Right lobe of liver (tissue), 4 donors: Measurements from ENCODE around the gene TOMM34.

Source experiments
- POLR2A ChIP-seq: fragments of 450-650 bp; IDR thresholded peaks from one replicate; pipeline ENCODE4 v1.6.1; 2017; ENCODE audit warnings: antibody characterized with exemption, mild to moderate bottlenecking
- TF ChIP-seq, protein P1 (sequence below), 4 donors: fragments of 200-600 bp in 3 of 4; fragments of 450-650 bp in 1 of 4; IDR thresholded peaks; one replicate each; pipeline versions ENCODE4 v1.5.1 to v1.8.0; 2016 to 2022; ENCODE audit warnings: antibody characterized with exemption in 4 of 4, mild to moderate bottlenecking in 2 of 4
- donor health status: DM: no; HTN: no; CAD: no.
- donor health status: DM: no; HTN: no; CAD: no.
- donor health status: DM: no; HTN: yes; CAD: no.

DNA sequence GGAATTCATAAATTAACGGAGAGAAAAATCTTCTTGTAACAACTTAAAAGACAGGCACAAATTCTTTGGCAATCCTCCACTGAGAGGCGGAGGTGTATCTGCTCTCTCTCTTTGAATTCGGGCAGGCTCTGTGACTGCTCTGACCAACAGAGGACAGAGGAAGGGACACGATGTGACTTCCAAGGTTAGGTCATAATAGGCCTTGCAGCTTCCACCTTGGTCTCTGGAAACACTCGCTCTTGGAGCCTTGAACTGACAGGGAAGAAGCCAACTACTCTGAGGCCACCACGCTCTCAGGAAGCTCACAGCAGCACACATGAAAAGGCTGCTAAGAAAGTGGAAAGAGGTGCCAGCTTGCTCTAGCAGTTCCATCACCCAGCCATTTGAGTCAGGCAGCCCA is 14.9 kb downstream of the TOMM34 start:
- TF ChIP-seq, protein P1, sequence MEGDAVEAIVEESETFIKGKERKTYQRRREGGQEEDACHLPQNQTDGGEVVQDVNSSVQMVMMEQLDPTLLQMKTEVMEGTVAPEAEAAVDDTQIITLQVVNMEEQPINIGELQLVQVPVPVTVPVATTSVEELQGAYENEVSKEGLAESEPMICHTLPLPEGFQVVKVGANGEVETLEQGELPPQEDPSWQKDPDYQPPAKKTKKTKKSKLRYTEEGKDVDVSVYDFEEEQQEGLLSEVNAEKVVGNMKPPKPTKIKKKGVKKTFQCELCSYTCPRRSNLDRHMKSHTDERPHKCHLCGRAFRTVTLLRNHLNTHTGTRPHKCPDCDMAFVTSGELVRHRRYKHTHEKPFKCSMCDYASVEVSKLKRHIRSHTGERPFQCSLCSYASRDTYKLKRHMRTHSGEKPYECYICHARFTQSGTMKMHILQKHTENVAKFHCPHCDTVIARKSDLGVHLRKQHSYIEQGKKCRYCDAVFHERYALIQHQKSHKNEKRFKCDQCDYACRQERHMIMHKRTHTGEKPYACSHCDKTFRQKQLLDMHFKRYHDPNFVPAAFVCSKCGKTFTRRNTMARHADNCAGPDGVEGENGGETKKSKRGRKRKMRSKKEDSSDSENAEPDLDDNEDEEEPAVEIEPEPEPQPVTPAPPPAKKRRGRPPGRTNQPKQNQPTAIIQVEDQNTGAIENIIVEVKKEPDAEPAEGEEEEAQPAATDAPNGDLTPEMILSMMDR (IDR thresholded peaks at IDR 0.05) = no peak
- TF ChIP-seq POLR2A = no peak
